Measurements from ENCODE around the gene RHPN2. TPM values are rescaled to one million over a fixed set of nuclear protein-coding genes. Genes with fewer than 3 reads are reported as not detected.

RHPN2 gene
- total RNA-seq, 1 experiment from 2014 or later: 29.2 TPM

DNA sequence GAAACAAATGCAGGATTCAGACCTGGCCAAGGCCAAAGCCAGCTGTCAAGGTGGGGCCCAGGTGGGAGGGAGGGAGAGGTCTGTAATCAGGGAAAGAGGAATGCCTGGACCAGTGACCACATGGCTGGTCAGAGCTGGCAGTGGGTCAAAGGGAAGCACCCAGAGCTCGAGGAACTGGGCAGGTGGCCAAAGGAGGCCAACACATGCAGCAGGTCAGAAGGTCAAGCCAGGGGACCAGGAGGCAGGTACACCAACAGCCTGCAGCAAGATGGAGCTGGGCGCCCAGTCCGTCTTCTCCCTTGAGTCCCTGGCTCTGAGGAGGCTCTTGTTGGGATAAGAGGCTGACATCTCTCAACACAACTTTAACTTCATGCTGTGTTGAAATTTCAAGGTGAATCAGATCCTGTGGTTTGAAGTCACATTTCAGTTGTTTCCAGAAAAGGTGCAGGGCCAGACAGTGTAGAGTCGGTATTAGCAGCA lies 33.4 kb upstream of the RHPN2 start:
- Histone ChIP-seq H2BK15ac (ENCODE audit: low read depth, low read length) (no peak overlapping the region), H2BK120ac (ENCODE audit: low read depth, low read length, poor library complexity, severe bottlenecking) (no peak overlapping the region), H3K9me3 (ENCODE audit: control insufficient read depth, low read depth, low read length) (no peaks in the 10 kb centered on the region), H4K5ac (ENCODE audit: insufficient read length, low read depth, low read length) (no peak overlapping the region), H3K9ac (ENCODE audit: extremely low read depth, insufficient read length, low read length) (no peak overlapping the region), H3K79me2 (ENCODE audit: insufficient read depth, low read length) (no peaks in the 10 kb centered on the region; the same call in 1 of the 2 replicates), H3K27ac (ENCODE audit: insufficient read length, low read depth, low read length) (no peak overlapping the region), H3K4me1 (ENCODE audit: insufficient read depth, low read length) (no peaks in the 10 kb centered on the region), H2BK20ac (ENCODE audit: low read depth, low read length, poor library complexity, severe bottlenecking) (no peak overlapping the region), H2BK5ac (ENCODE audit: insufficient read length, low read length) (no peak overlapping the region), H3K56ac (ENCODE audit: insufficient read length, low read depth, low read length) (no peak overlapping the region), H4K91ac (ENCODE audit: insufficient read length, low read depth, low read length) (no peak overlapping the region), H3K23me2 (ENCODE audit: insufficient read length, low read depth, low read length, poor library complexity, severe bottlenecking) (no peaks in the 10 kb centered on the region), H3K4ac (ENCODE audit: low read depth, low read length) (no peak overlapping the region), H3K23ac (ENCODE audit: insufficient read length, low read depth, low read length) (no peak overlapping the region), H2AFZ (ENCODE audit: low read length) (no peak overlapping the region), H3K79me1 (ENCODE audit: insufficient read depth, low read depth, low read length, poor library complexity, severe bottlenecking) (no peaks in the 10 kb centered on the region), H2AK5ac (ENCODE audit: insufficient read length, low read length) (no peak overlapping the region), H3T11ph (ENCODE audit: low read length) (no peak overlapping the region), H4K8ac (replicated peaks; ENCODE audit: insufficient read length, low read depth, low read length) (no peak overlapping the region), H3K4me2 (ENCODE audit: insufficient read depth, insufficient read length, low read length) (no peak overlapping the region), H4K20me1 (ENCODE audit: control insufficient read depth, insufficient read depth, insufficient read length) (no peaks in the 10 kb centered on the region), H3K18ac (ENCODE audit: insufficient read length, low read depth, low read length) (no peak overlapping the region), H2BK12ac (ENCODE audit: insufficient read length, low read depth, low read length) (no peak overlapping the region), H3K27me3 (ENCODE audit: insufficient read depth, low read length) (no peaks in the 10 kb centered on the region), H3K14ac (ENCODE audit: insufficient read depth, low read length) (no peak overlapping the region)
- Mint-ChIP-seq H3K9me3 (no peaks in the 10 kb centered on the region), H3K36me3 (ENCODE audit: insufficient read depth in 1 of 3, low read depth in 3 of 3) (peaks cover 4 to 75% (median 60%) of the 10 kb centered on the region in 3 experiments; a peak in 6 of 7 replicates), H3K27ac (no peak overlapping the region), H3K4me1 (no peaks in the 10 kb centered on the region), H3K4me3 (no peak overlapping the region), H3K27me3 (ENCODE audit: low read depth) (no peaks in the 10 kb centered on the region)
- no CpG with 5 or more reads among the region's 4 CpGs for whole genome bisulfite sequencing (ENCODE audit: extremely low coverage, insufficient read length, low lambda C conversion rate)
- no peak for DNase-seq
- TF ChIP-seq, protein P1, sequence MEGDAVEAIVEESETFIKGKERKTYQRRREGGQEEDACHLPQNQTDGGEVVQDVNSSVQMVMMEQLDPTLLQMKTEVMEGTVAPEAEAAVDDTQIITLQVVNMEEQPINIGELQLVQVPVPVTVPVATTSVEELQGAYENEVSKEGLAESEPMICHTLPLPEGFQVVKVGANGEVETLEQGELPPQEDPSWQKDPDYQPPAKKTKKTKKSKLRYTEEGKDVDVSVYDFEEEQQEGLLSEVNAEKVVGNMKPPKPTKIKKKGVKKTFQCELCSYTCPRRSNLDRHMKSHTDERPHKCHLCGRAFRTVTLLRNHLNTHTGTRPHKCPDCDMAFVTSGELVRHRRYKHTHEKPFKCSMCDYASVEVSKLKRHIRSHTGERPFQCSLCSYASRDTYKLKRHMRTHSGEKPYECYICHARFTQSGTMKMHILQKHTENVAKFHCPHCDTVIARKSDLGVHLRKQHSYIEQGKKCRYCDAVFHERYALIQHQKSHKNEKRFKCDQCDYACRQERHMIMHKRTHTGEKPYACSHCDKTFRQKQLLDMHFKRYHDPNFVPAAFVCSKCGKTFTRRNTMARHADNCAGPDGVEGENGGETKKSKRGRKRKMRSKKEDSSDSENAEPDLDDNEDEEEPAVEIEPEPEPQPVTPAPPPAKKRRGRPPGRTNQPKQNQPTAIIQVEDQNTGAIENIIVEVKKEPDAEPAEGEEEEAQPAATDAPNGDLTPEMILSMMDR (conservative IDR thresholded peaks at IDR 0.05): no peak

Measured in H9 (cell line).